GM23338 (cell line): Measurements from ENCODE around the gene POLD2. TPM values are rescaled to one million over a fixed set of nuclear protein-coding genes. Genes with fewer than 3 reads are reported as not detected.
A peak's percentile ranks its signal among the peaks of the same experiment; 100 is the strongest.

Source experiments
- ATAC-seq: fragments of 200-7000 bp; cut with Tn5 transposase; 3 replicates; pipeline ENCODE4 v1.9.1; 2020
- DNase-seq: peaks from one replicate; pipeline ENCODE4 v3.0.0-alpha.2; 2015; ENCODE audit warnings: low spot score
- H2AFZ ChIP-seq: fragments of 200-600 bp; sonication (generic); 2 replicates; pipeline ENCODE4 v1.8.0; 2016; ENCODE audit warnings: antibody characterized with exemption, mild to moderate bottlenecking, moderate library complexity
- H3F3A ChIP-seq: fragments of 200-600 bp; sonication (generic); replicated peaks from 2 replicates; pipeline ENCODE4 v1.8.0; 2017; ENCODE audit warnings: antibody characterized with exemption, mixed run types, low read depth
- H3K27ac ChIP-seq: fragments of 200-600 bp; sonication (generic); 2 replicates; pipeline ENCODE4 v1.6.1; 2016; ENCODE audit warnings: low read depth
- H3K27me3 ChIP-seq: fragments of 200-600 bp; sonication (generic); 2 replicates; pipeline ENCODE4 v1.8.0; 2016; ENCODE audit warnings: mild to moderate bottlenecking, mixed run types, moderate library complexity; ENCODE audit not compliant: insufficient read depth
- H3K36me3 ChIP-seq: fragments of 200-600 bp; sonication (generic); 2 replicates; pipeline ENCODE4 v1.8.0; 2016; ENCODE audit warnings: mild to moderate bottlenecking; ENCODE audit not compliant: insufficient read depth
- H3K4me1 ChIP-seq: fragments of 200-600 bp; sonication (generic); 2 replicates; pipeline ENCODE4 v1.8.0; 2016; ENCODE audit warnings: mild to moderate bottlenecking, moderate library complexity; ENCODE audit not compliant: insufficient read depth
- H3K4me2 ChIP-seq: fragments of 200-600 bp; sonication (generic); 2 replicates; pipeline ENCODE4 v1.7.1; 2017; ENCODE audit warnings: mixed run types
- H3K4me3 ChIP-seq: fragments of 200-600 bp; sonication (generic); 2 replicates; pipeline ENCODE4 v1.6.1; 2016; ENCODE audit warnings: mixed run types
- H3K79me2 ChIP-seq: fragments of 200-600 bp; sonication (generic); replicated peaks from 2 replicates; pipeline ENCODE4 v1.8.0; 2017; ENCODE audit warnings: mild to moderate bottlenecking; ENCODE audit not compliant: insufficient read depth
- H3K9me2 ChIP-seq: fragments of 200-600 bp; sonication (generic); 2 replicates; pipeline ENCODE4 v1.8.0; 2017; ENCODE audit not compliant: insufficient read depth
- H4K20me1 ChIP-seq: fragments of 200-600 bp; sonication (generic); replicated peaks from 2 replicates; pipeline ENCODE4 v1.8.0; 2017; ENCODE audit warnings: mild to moderate bottlenecking; ENCODE audit not compliant: insufficient read depth
- H3K27ac Mint-ChIP-seq: 2 replicates; pipeline ENCODE4 v1.8.0; 2020; ENCODE audit warnings: inconsistent platforms, mild to moderate bottlenecking, moderate library complexity, mixed read lengths
- H3K27me3 Mint-ChIP-seq: 3 replicates; pipeline ENCODE4 v1.8.0; 2022; ENCODE audit warnings: low read depth, mild to moderate bottlenecking, moderate library complexity, mixed read lengths, inconsistent platforms; ENCODE audit not compliant: insufficient read depth, poor library complexity
- H3K36me3 Mint-ChIP-seq: 3 replicates; pipeline ENCODE4 v1.8.0; 2021; ENCODE audit warnings: low read depth, mild to moderate bottlenecking, inconsistent platforms, moderate library complexity, mixed read lengths
- H3K4me1 Mint-ChIP-seq: 3 replicates; pipeline ENCODE4 v1.8.0; 2020; ENCODE audit warnings: mild to moderate bottlenecking, inconsistent platforms, mixed read lengths
- H3K4me3 Mint-ChIP-seq: 3 replicates; pipeline ENCODE4 v1.8.0; 2021; ENCODE audit warnings: moderate library complexity, mild to moderate bottlenecking, inconsistent platforms, mixed read lengths
- H3K9me3 Mint-ChIP-seq: 3 replicates; pipeline ENCODE4 v1.8.0; 2020; ENCODE audit warnings: moderate library complexity, mild to moderate bottlenecking, inconsistent platforms, mixed read lengths
- ETS1 ChIP-seq: IDR thresholded peaks from 2 replicates; pipeline ENCODE4 v1.6.1; 2016; ENCODE audit warnings: antibody characterized with exemption
- JUNB ChIP-seq: IDR thresholded peaks from one replicate; pipeline ENCODE4 v1.6.1; 2016; ENCODE audit warnings: antibody characterized with exemption; ENCODE audit not compliant: unreplicated experiment
- REST ChIP-seq: IDR thresholded peaks from one replicate; pipeline ENCODE4 v1.6.1; 2018; ENCODE audit warnings: antibody characterized with exemption; ENCODE audit not compliant: unreplicated experiment
- ZNF114 ChIP-seq: fragments of 250-450 bp; sonication (Bioruptor Pico); IDR thresholded peaks from 2 replicates; pipeline ENCODE4 v1.5.0; 2020; ENCODE audit warnings: mild to moderate bottlenecking, moderate library complexity
- ZNF462 ChIP-seq: fragments of 250-450 bp; sonication (Bioruptor Pico); IDR thresholded peaks from 2 replicates; pipeline ENCODE4 v1.5.0; 2020; ENCODE audit warnings: mild to moderate bottlenecking, moderate library complexity
- polyA plus RNA-seq: library from polyadenylated mRNA; unstranded; fragments of >200 nt; fragmentation: Nextera tagmentation; extraction: Ambion mirVana; gene quantifications from 2 replicates; pipeline ENCODE4 v1.2.1, GENCODE V29; 2016
- total RNA-seq: library from RNA; depleted of rRNA; stranded (reverse); fragments of >200 nt; shearing (Covaris generic); gene quantifications from 2 replicates; pipeline ENCODE4 v1.2.3, GENCODE V29; 2014

The POLD2 gene
- total and polyA plus RNA-seq, 2 experiments from 2014 or later: 101 to 127 TPM

GRCh38 chr7:44122529-44122928, 819 bp downstream of the POLD2 start (continued):
- TF ChIP-seq ETS1: no peak
- TF ChIP-seq REST: no peak
- TF ChIP-seq ZNF114 (CRISPR knock-in tag): no peak

- H3K36me3 ChIP-seq: peaks cover 12% of the 10 kb centered on the region; the same call in 1 of the 2 replicates
- peak overlapping the region; percentile 77 for H3K4me3 Mint-ChIP-seq
- H3K27ac ChIP-seq: no peak overlapping the region
- H3K4me1 ChIP-seq: peaks cover 15% of the 10 kb centered on the region; the same call in 1 of the 2 replicates
- no peak for ATAC-seq
- no peak for DNase-seq
- H3K4me3 ChIP-seq: peak overlapping the region; percentile 75
- TF ChIP-seq JUNB: no peak
- no peaks in the 10 kb centered on the region for H3F3A ChIP-seq
- H3K36me3 Mint-ChIP-seq: peaks cover 49% of the 10 kb centered on the region
- H3K27me3 Mint-ChIP-seq: peaks cover 9% of the 10 kb centered on the region
- H3K4me2 ChIP-seq: peak overlapping the region; percentile 88
- peaks cover 3% of the 10 kb centered on the region for H4K20me1 ChIP-seq
- H3K27me3 ChIP-seq: peaks cover 12% of the 10 kb centered on the region
- peaks cover 11% of the 10 kb centered on the region for H3K4me1 Mint-ChIP-seq
- H3K27ac Mint-ChIP-seq: no peak overlapping the region
- H3K79me2 ChIP-seq: peaks cover 24% of the 10 kb centered on the region
- no peak overlapping the region for H2AFZ ChIP-seq
- H3K9me2 ChIP-seq: no peaks in the 10 kb centered on the region
- H3K9me3 Mint-ChIP-seq: peaks cover 3% of the 10 kb centered on the region
These were observed 1.5 kb downstream of the POLD2 start for GRCh38 chr7:44121761-44122420.

- Histone ChIP-seq H3K27me3 (peaks cover 12% of the 10 kb centered on the region), H3K4me1 (peaks cover 15% of the 10 kb centered on the region; the same call in 1 of the 2 replicates), H3K9me2 (no peaks in the 10 kb centered on the region), H3F3A (no peaks in the 10 kb centered on the region), H2AFZ (no peak overlapping the region), H3K4me3 (no peak overlapping the region), H3K27ac (no peak overlapping the region), H3K4me2 (no peak overlapping the region), H3K36me3 (peaks cover 12% of the 10 kb centered on the region; the same call in 1 of the 2 replicates), H3K79me2 (peaks cover 24% of the 10 kb centered on the region), H4K20me1 (peaks cover 3% of the 10 kb centered on the region)
- H3K36me3 Mint-ChIP-seq: peaks cover 56% of the 10 kb centered on the region
- ATAC-seq (no peak), DNase-seq (no peak)
- H3K4me1 Mint-ChIP-seq: peaks cover 11% of the 10 kb centered on the region
- no peak overlapping the region for H3K27ac Mint-ChIP-seq
- H3K4me3 Mint-ChIP-seq: no peak overlapping the region
- H3K27me3 Mint-ChIP-seq: peaks cover 9% of the 10 kb centered on the region
- H3K9me3 Mint-ChIP-seq: no peaks in the 10 kb centered on the region; the same call in 2 of the 3 replicates
- no peak for TF ChIP-seq ZNF462 (CRISPR knock-in tag)
- TF ChIP-seq JUNB: no peak
These were observed 3.0 kb downstream of the POLD2 start for GRCh38 chr7:44120395-44120794.
